ENCODE data around the gene PKD1L1.
"Not testable (repeated sequence)": the region's sequence is repeated elsewhere in the genome, so short reads cannot be mapped to it uniquely, and the experiment has no call there.

PKD1L1 gene

DNA sequence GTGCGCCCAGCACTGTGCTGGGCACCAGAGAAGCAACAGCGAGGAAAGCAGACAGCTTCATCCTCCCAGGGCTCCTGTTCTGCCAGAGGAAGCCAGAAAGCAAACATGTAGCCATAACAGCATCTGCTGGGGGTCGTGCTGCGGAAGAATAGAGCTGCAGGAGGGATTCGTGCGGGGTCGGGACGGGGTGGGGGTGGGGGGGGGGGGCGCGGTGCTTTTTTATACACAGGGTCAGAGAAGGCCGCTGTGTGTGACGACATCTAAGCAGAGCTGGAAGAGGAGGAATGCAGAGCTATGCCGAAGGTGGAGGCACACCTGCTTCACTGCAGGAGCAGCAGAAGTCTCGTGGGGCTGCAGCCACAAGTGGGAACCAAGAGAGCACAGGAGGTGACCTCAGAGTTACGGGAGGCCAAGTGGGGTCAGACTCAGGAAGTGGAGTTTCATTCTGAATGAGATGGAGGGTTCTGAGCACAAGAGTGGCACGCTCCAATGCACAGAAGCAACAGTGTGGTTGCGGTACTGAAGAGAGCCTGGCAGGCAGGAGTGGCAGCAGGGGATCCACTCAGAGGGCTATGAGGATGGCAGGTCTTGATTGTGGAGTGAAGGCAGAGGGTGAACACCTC, 11.1 kb downstream of the PKD1L1 start:
- peak; percentile 38 for DNase-seq

DNA sequence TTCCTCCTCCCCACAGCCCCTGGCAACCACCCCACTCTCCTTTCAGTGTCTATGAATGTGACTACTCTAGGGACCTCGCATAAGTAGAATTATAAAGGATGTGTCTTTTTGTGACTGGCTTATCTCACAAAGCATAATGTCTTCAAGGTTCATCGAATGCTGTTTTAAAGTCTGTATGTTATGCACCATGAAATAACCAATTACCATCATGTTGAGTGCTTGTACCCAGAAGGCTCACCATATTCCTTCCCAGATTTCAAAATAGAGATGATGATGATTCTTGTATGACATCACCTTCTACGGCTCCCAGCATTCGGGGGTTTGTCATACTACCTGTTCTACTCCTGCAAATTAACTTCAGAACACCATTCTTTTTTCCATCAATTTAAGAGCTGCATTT, 11.9 kb downstream of the PKD1L1 start:
- DNase-seq = no peak

DNA sequence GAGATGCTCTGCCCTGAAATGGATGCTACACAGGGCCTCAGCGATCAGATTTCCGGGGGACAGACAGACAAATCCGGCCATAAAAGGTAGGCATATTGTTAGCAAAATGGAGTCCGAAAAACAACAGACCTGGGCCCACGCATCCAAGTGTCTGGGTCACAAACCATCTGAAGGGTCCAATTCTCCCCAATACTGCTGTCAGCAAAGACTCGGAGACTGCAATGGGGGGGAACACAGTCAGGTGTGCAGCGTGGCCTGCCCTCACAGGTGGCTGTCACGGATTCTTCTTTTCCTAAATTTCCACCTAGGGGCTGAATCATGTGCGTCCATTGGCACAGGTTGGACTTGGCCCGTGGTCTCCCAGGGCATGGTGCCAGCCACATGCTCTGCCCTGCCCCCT, 12.9 kb downstream of the PKD1L1 start:
- no peak for DNase-seq

DNA sequence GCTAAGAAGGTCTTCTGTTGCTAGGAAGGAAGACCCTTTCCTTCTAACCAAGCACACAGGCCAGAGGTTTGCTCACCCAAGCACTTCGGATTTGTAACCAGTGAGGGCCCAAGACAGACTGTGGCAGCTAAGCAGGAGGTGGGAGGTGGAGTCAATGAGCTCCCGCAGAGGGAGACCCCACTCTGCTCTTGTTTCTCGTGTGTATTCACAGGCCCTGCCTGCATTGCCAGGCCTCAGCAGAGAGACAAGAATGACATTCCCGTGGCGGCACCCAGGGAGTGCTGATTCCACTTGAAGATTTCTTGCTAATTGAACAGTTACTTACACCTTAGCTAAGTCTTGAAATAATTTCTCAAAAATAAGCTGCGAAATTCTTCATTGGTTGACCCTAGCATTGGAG, 13.4 kb downstream of the PKD1L1 start:
- DNase-seq = no peak

DNA sequence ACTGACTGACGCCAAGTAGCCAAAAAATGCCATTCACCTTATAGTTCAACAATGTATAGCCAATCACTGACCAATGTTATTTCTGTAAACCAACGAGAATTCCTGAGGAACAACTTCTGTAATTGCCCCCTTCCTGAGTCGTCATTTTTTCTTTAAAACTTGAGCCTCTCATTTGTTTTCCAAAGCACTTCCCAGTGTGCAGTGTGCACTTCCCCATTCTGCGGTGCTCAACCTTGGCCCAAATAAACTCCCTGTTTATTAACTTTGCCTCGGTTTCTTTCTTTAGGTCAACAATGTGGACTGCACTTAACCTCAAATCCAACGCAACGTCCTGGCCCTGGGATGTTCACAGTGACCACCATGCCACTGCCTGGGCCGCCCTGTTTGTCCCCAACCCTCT, 15.1 kb downstream of the PKD1L1 start:
- no peak for DNase-seq

DNA sequence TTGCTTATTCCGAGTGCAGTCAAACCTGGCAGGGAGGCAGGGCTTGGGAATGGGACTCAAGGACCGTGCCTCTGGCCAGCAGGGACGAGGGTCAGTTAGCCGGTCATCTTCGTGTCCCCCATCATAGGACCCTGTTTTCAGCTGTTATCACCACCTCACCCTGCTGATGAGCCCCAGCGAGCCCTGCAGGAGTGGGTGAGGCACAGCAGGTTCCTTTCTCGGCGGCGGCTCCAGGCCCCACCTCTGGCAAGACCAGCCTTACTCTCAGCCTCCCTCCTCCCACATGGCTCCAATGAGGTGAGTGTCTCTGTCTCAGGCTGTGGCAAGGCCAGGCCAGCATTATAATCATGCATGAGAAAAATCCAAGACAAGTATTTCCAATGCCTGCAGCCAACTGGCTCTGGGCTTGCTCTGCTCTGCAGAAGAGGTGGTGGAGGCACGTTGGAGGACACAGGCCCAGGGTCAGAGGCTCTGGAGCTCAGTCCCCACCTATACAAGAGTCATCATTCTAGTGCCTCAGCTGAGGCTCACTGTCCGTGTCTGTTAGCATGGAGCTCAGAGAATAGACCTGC, 15.7 kb downstream of the PKD1L1 start:
- DNase-seq = no peak

DNA sequence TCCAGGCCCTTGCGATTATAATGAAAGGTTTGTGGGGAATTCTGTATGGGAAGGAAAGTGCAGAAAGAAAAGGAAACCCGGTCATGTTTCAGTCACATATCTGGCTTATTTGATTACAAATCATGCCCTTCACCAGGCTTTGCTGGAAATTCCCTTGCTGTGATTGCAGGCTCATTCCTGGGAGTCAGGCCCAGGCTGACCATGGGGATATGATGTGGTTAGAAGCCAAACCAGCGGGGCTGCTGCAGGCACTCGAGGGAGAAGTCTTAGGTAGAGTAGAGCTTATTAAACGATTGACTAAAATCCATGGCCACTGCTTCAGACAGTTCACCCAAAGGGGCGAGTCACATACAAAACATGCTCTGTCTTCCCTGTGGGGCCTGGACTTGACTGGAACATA, 16.2 kb downstream of the PKD1L1 start:
- no peak for DNase-seq

DNA sequence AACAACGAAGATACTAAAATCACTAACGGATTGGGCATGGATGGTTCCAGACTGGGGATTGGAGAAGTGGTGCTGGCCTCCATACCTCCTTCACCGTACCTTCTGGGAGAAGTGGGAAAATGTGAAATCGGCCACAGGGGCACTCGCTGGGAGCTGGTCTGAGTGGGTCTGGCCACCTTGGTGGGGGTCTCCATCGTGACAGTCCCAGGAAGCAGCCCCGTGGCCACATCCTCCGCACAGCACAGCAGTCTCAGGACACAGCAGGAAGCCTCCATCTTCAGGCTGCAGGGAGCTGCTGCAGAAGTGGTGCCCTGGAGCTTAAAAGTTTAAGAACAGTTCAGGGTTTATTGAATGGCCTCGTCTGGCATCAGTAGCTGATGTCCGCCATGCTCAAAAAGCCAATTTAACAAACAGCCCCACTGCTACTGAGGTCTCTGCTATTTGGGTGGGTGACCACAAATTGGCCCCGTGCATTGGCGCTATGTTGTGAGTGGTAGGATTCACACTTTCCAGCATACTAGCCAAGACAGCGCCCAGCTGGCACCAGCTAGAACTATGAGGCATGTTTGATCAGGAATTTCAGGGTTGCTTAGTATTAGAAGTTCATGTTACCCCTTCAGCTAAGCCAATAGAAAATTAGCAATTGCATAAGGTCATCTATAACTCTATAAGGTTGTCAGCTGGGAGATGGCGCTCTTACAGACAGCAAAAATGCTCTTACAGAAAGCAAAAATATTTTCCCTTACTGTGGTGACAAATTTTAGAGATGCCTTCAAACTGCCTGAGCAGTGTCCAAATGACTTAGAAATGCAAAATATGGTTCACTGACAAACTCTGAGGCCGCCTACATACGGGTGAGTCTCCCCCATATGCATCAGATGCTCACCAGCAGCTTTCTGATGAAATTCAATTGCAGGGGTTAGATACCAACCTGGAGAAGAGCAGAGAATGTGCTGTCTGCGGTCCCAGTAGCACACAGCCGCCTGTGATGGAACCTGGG, 17.0 kb downstream of the PKD1L1 start:
- DNase-seq = no peak

DNA sequence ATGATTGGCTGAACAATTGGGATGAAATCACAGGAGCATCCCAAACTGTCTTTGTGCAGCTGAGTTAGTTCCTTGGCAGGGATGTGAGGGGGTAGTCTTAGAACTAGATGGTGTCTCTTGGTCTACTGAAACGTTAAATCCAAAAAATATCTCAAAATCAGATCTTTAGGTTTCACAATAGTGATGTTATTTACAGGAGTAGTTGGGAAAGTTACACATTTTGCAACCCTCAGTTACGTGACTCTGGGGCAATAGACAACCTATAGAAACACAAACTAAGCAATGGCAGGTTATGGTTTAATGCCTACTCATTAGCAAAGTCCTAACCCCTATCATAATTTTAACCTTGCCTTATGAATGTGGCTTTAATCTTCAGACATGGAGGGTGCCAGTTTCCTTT, 24.0 kb downstream of the PKD1L1 start:
- DNase-seq = no peak

DNA sequence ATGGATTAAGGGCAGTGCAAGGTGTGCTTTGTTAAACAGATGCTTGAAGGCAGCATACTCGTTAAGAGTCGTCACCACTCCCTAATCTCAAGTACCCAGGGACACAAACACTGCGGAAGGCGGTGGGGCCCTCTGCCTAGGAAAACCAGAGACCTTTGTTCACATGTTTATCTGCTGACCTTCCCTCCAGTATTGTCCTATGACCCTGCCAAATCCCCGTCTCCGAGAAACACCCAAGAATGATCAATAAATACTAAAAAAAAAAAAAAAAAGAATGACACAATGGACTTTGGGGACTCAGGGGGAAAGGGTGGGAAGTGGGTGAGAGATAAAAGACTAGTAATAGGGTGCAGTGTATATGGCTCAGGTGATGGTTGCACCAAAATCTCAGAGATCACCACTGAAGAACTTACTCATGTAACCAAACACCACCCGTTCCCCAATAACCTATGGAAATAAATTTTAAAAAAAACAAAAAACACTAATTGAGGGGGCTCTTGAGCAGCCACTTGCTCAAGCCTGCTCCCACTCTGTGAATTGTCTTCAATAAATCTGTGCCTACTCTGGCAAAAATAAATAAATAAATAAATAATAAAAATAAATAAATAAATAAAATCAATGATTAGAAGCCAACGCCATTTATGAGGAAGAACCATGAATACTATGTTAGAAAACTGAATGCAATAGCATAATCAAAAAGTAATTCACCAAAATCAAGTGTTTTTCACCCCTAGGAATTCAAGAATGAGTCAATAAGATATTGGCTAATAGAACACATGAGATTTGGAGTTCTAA, 25.0 kb downstream of the PKD1L1 start:
- DNase-seq = not testable (repeated sequence)

DNA sequence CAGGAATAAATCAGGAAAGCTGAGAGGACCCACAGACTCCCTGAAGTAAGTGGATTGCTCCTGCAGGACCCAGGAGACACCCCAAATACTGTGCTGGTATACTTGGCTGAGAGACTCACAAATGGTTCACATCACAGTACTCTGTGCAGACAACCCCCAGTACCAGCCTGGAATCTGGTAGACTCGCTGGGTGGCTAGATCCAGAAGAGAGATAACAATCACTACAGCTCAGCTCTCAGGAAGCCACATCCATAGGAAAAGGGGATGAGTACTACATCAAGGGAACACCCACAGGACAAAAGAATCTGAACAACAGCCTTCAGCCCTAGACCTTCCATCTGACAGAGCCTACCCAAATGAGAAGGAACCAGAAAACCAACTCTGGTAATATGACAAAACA, 31.8 kb downstream of the PKD1L1 start:
- DNase-seq = not testable (repeated sequence)

DNA sequence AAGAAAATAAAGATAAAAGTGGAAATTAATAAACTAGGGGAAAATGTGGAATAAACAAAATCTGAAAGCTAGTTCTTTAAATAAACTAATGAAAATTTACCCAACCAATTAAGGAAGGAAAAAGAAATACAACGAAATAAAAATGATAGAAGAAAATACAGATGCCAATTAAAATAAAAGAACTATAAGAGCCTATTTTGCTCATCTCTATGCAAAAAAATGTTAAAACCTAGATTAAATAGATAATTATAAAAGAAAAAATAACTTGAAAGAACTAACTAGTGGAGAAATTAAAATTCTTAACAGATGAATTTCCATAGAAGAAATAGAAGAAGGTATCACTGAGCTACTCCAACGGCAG, 32.7 kb downstream of the PKD1L1 start:
- DNase-seq = no peak

DNA sequence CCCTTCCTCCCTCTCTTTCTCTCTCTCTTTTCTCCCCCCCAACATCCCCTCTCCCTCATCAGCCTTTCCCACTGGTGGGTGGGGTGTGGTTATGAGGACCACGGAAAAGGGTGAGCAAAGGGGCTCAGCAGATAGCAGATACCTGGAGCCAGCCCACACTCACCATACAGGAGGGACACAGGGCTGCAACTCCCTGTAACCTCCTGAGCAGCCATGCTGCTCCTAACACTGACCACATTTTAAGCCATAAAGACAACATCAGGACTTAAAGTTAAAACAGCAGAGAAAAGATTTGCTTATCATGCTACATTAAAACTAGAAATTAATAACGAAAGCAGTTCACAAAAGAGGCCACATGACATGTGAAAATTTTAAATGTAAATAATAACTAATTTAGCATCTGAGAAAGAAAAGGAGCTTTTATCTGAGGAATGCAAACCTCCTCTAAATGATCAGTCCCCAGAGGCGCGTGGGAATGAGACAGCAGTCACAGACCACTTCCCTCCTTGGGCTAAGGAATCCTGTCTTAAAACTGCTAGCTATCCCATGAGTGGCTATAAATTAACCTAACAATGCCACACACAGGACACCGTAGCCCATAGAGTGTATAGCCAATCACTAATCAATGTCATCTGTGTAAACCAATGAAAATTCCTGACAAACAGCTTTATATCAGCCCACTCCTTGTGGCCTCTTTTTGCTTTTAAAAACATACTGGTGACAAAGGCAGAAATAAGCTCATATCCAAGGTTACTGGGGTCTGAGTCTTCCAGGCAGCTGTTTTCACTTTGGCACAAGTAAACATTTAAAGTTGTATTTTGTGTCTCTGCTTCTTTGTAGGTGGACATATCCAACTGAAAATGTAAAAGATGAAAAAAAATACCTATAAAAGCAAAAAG, 33.3 kb downstream of the PKD1L1 start:
- DNase-seq = no peak

DNA sequence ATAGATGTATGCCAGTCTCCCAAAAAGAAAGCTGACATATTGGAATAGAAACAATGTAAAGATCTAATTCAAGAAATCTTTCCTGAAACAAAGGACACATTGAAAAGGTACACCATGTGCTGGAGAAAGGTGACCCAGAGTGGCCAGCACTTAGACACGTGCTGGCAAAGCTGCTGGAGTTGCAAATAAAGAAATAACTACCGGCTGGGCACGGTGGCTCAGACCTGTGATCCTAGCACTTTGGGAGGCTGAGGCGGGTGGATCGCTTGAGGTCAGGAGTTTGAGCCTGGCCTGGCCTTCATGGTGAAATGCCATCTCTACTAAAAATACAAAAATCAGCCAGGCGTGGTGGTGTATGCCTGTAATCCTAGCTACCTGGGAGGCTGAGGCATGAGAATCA, 35.9 kb downstream of the PKD1L1 start:
- no peak for DNase-seq

DNA sequence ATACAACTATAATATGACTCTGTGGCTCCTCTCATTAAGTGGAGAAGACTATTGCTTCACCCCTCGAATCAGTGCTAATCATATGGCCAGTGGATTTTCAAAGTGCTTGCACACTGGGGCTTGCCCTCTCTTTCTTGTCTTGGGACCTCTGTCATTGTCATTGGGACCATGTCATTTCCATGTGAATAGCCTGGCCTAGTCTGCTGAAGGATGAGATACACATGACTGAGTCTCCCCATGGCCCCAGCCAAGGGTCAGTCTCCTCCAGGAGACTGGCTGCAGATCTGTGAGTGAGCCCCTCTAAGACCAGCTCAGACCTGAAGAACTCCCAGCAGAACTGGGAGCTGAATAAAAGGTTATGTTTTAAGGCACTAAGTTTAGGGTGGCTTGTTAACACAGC, 39.5 kb downstream of the PKD1L1 start:
- DNase-seq = peak; percentile 57

DNA sequence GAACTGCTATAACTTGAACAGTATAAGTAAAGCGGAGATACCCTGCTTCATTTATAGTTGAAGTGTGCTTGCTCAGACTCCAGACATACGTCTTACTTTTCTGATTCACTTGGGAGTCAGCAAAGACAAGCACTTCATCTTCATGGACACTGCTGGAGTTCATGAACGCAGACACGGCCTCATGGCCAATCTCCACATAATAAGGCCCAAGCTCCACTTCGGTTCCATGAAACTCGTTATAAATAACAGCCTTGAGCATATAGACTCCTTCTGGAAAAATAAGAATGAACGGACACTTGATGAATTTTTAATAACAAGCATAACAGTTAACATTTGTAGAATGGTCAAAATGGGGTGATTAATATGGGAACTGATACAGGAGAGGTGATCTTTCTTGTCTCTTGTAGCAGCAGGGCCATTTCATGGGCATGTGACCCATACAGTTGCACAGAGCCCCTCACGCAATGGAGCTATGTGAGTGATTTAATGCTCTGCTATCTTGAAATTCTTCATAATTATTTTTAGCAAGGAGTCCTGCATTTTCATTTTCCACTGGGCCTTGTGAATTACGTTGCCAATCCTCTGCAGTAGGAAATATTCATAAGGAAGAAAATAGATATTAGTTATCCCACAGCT, 40.2 kb downstream of the PKD1L1 start:
- DNase-seq = no peak

DNA sequence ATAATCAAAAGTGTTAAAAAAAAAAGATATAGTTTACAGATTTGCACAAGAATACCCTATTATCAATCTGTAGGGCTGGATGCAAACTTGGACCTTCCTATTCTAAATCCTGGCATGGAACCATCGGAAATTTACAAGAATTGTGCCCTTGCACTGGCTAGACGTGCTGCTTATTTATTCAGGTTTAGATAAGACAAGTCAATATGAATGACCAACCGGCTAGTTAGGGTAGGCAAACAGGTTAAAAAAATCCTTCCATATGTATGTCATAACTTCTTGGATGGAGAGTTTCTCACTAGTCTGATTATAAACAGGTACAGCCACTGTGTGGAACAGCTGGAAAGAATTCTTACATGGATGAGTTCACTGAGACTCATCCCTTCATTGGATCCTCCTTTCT, 41.4 kb downstream of the PKD1L1 start:
- DNase-seq = no peak

DNA sequence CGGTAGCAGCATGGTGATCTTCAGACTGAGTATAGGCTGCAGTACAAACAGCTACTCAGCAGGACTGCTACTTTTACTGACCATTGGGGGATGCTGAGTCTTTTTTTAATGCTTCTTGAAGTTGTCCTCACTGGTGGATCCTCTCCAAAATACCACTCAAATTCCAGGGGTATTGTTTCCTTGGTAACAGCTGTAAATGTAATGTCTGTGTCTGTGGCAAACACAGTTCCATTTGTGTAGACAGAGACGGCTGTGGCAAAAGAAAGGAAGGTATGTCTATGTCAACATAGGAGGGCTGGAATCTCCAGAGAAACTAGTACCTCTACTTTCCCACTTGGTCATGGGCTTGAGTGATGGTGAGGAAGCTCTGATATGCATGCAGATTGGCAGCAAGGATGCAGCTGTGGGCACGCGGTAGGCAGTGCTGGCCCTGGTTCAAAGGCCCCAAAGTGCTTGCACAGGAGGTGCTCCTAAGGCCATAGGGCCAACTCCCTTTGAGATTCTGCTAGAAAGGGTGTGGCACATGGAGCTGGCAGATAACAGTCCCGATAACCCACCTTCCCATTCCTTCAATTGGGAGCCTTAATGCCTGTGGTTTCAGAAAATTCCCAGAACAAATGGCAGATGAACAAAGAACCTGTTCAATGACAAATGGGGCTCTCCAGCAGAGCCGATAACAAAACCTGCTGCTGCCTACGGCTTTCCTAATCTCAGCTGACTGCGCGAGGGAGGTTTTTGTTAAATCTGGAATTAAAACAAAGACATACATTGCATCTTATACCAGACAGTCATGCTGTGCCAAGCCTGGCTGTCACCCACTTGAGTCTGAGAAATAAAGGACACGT, 43.0 kb downstream of the PKD1L1 start:
- DNase-seq = no peak

DNA sequence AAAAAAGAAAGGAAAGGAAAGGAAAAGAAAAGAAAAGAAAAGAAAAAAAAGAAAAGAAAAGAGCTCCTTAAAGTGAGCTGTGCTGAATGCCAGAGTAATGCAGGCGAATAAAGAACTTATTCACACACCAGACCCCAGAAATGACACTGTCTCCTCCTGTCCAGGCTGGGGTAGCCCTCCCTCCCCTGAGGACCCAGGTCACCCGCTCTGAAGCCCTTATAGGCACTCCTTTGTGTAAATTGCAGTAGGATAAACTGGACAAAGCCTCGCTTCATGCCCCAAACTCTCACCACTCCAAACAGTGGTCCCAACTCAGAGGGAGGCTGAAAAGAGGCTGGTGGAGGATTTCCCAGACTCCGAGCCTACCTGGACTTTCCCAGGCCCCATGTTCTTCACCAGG, 46.3 kb downstream of the PKD1L1 start:
- DNase-seq = no peak

DNA sequence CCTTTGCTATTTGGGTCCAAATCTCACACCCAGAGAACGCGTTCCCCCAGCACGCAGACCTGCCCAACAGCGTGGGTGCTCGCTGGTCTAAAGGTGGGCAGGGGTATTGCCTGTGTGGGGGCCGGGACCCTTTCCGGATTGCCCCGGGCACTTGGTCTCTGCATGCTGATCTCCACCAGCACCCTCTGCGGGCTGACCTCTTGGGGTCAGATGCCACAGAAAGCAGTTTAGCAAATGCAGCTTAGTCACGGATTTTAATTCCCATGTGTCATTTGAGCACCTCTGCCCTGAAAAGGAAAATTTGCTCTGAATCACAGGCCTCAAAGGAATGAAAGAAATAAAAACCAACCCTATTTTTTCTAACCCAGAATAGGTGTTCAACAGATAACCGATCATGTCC, 46.7 kb downstream of the PKD1L1 start:
- no peak for DNase-seq

DNA sequence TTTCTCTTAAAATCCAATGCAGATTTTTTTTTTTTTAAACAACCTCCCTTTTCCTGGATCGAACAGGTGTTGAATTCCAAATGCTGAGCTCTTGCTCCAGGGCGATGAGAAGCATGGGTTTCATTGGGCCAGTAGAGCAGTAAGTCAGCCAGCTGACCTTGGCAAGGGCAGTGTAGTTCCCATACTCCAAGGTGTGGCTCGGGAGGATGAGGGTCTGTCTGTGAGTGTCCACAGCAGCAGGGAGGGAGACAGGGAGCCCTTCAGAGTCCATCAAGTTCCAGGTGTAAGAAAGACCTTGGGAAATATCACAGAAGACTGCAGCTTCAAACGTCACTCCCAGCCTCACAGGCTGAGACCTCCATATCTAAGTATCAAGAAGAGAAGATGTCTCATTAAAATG, 50.4 kb downstream of the PKD1L1 start:
- no peak for DNase-seq
